H9 (cell line): ENCODE measurements around the gene KATNB1. TPM values are rescaled to one million over a fixed set of nuclear protein-coding genes. Genes with fewer than 3 reads are reported as not detected.

ENCODE experiments used
- DNase-seq: peaks from one replicate; pipeline ENCODE4 v3.0.0-alpha.2; 2017
- H2AFZ ChIP-seq: one replicate; pipeline ENCODE4 v1.6.1; 2013; ENCODE audit warnings: mild to moderate bottlenecking, low read length, control low read depth, moderate library complexity
- H2AK5ac ChIP-seq: 2 replicates; pipeline ENCODE4 v1.6.1; 2013; ENCODE audit warnings: low read length, control low read depth, mixed read lengths; ENCODE audit not compliant: insufficient read length
- H2BK120ac ChIP-seq: one replicate; pipeline ENCODE4 v1.6.1; 2013; ENCODE audit warnings: low read depth, mild to moderate bottlenecking, low read length, control low read depth, inconsistent platforms; ENCODE audit not compliant: poor library complexity, severe bottlenecking
- H2BK12ac ChIP-seq: 2 replicates; pipeline ENCODE4 v1.6.1; 2013; ENCODE audit warnings: low read length, control low read depth, mixed read lengths, low read depth; ENCODE audit not compliant: insufficient read length
- H2BK15ac ChIP-seq: 2 replicates; pipeline ENCODE4 v1.6.1; 2013; ENCODE audit warnings: low read depth, low read length, control low read depth
- H2BK20ac ChIP-seq: one replicate; pipeline ENCODE4 v1.6.1; 2013; ENCODE audit warnings: low read depth, mild to moderate bottlenecking, low read length, control low read depth, inconsistent platforms; ENCODE audit not compliant: poor library complexity, severe bottlenecking
- H2BK5ac ChIP-seq: 2 replicates; pipeline ENCODE4 v1.6.1; 2013; ENCODE audit warnings: low read length, control low read depth, mixed read lengths; ENCODE audit not compliant: insufficient read length
- H3K14ac ChIP-seq: 2 replicates; pipeline ENCODE4 v1.6.1; 2013; ENCODE audit warnings: low read length, control low read depth; ENCODE audit not compliant: insufficient read depth
- H3K18ac ChIP-seq: 2 replicates; pipeline ENCODE4 v1.6.1; 2013; ENCODE audit warnings: low read depth, mild to moderate bottlenecking, mixed read lengths, low read length, control low read depth; ENCODE audit not compliant: insufficient read length
- H3K23ac ChIP-seq: 2 replicates; pipeline ENCODE4 v1.6.1; 2013; ENCODE audit warnings: low read length, control low read depth, mixed read lengths, low read depth; ENCODE audit not compliant: insufficient read length
- H3K23me2 ChIP-seq: 2 replicates; pipeline ENCODE4 v1.6.1; 2013; ENCODE audit warnings: low read depth, mild to moderate bottlenecking, mixed read lengths, low read length, control low read depth; ENCODE audit not compliant: insufficient read length, poor library complexity, severe bottlenecking
- H3K27ac ChIP-seq: 2 replicates; pipeline ENCODE4 v1.5.1; 2013; ENCODE audit warnings: low read length, control low read depth, mixed read lengths, low read depth; ENCODE audit not compliant: insufficient read length
- H3K27me3 ChIP-seq: 2 replicates; pipeline ENCODE4 v1.6.1; 2013; ENCODE audit warnings: low read length, control low read depth, inconsistent platforms; ENCODE audit not compliant: insufficient read depth
- H3K4ac ChIP-seq: 2 replicates; pipeline ENCODE4 v1.6.1; 2013; ENCODE audit warnings: low read depth, mild to moderate bottlenecking, control low read depth, inconsistent platforms, low read length, moderate library complexity
- H3K4me1 ChIP-seq: 2 replicates; pipeline ENCODE4 v1.6.1; 2013; ENCODE audit warnings: low read length, control low read depth, inconsistent platforms; ENCODE audit not compliant: insufficient read depth
- H3K4me2 ChIP-seq: 2 replicates; pipeline ENCODE4 v1.6.1; 2013; ENCODE audit warnings: low read length, control low read depth, mixed read lengths; ENCODE audit not compliant: insufficient read length, insufficient read depth
- H3K56ac ChIP-seq: 2 replicates; pipeline ENCODE4 v1.6.1; 2013; ENCODE audit warnings: low read depth, mild to moderate bottlenecking, mixed read lengths, low read length, control low read depth; ENCODE audit not compliant: insufficient read length
- H3K79me1 ChIP-seq: 2 replicates; pipeline ENCODE4 v1.6.1; 2013; ENCODE audit warnings: low read depth, mild to moderate bottlenecking, moderate library complexity, low read length, control low read depth, inconsistent platforms; ENCODE audit not compliant: insufficient read depth, poor library complexity, severe bottlenecking
- H3K79me2 ChIP-seq: 2 replicates; pipeline ENCODE4 v1.6.1; 2013; ENCODE audit warnings: low read length, control low read depth, inconsistent platforms; ENCODE audit not compliant: insufficient read depth
- H3K9ac ChIP-seq: 2 replicates; pipeline ENCODE4 v1.6.1; 2013; ENCODE audit warnings: low read length, control low read depth, mixed read lengths; ENCODE audit not compliant: insufficient read length; ENCODE audit errors: extremely low read depth
- H3K9me3 ChIP-seq: one replicate; pipeline ENCODE4 v1.6.1; 2013; ENCODE audit warnings: low read depth, low read length, inconsistent platforms; ENCODE audit not compliant: control insufficient read depth
- H3T11ph ChIP-seq: one replicate; pipeline ENCODE4 v1.6.1; 2013; ENCODE audit warnings: mild to moderate bottlenecking, low read length, control low read depth, inconsistent platforms
- H4K20me1 ChIP-seq: one replicate; pipeline ENCODE4 v1.6.1; 2013; ENCODE audit not compliant: control insufficient read depth, insufficient read length, insufficient read depth
- H4K5ac ChIP-seq: 2 replicates; pipeline ENCODE4 v1.6.1; 2013; ENCODE audit warnings: low read depth, mild to moderate bottlenecking, mixed read lengths, low read length, control low read depth; ENCODE audit not compliant: insufficient read length
- H4K8ac ChIP-seq: replicated peaks from 2 replicates; pipeline ENCODE4 v1.6.1; 2013; ENCODE audit warnings: low read length, control low read depth, mixed read lengths, low read depth; ENCODE audit not compliant: insufficient read length
- H4K91ac ChIP-seq: 2 replicates; pipeline ENCODE4 v1.6.1; 2013; ENCODE audit warnings: low read depth, mild to moderate bottlenecking, moderate library complexity, mixed read lengths, low read length, control low read depth; ENCODE audit not compliant: insufficient read length
- H3K27ac Mint-ChIP-seq, 3 experiments: 2 replicates in 2 of 3; 3 replicates in 1 of 3; pipeline ENCODE4 v1.8.0; 2020 to 2021; ENCODE audit warnings: mixed read lengths in 3 of 3, mild to moderate bottlenecking in 1 of 3, moderate library complexity in 1 of 3
- H3K27me3 Mint-ChIP-seq: 2 replicates; pipeline ENCODE4 v1.8.0; 2021; ENCODE audit warnings: low read depth, mild to moderate bottlenecking, moderate library complexity, mixed read lengths
- H3K36me3 Mint-ChIP-seq, 3 experiments: 2 replicates in 2 of 3; 3 replicates in 1 of 3; pipeline ENCODE4 v1.8.0; 2020 to 2021; ENCODE audit warnings: low read depth in 3 of 3, mixed read lengths in 3 of 3; ENCODE audit not compliant: insufficient read depth in 1 of 3
- H3K4me1 Mint-ChIP-seq, 2 experiments: 2 replicates each; pipeline ENCODE4 v1.8.0; 2020; ENCODE audit warnings: mixed read lengths in 2 of 2
- H3K4me3 Mint-ChIP-seq, 2 experiments: 2 replicates in 1 of 2; 3 replicates in 1 of 2; pipeline ENCODE4 v1.8.0; 2020 to 2021; ENCODE audit warnings: mild to moderate bottlenecking in 2 of 2, mixed read lengths in 2 of 2, moderate library complexity in 1 of 2
- H3K9me3 Mint-ChIP-seq, 2 experiments: 2 replicates in 1 of 2; 3 replicates in 1 of 2; pipeline ENCODE4 v1.8.0; 2020; ENCODE audit warnings: mild to moderate bottlenecking in 2 of 2, mixed read lengths in 2 of 2, moderate library complexity in 1 of 2
- CTCF ChIP-seq: fragments of 200-600 bp; sonication (generic); conservative IDR thresholded peaks from 3 replicates; pipeline ENCODE4 v1.8.0; 2021; ENCODE audit warnings: antibody characterized with exemption, mild to moderate bottlenecking
- WGBS: extraction: QIAGEN DNeasy Blood & Tissue Kit; methylation state at CpG from one replicate; pipeline ENCODE4 v1.1.7; 2013; ENCODE audit warnings: missing lambda C conversion rate, low lambda C conversion rate, mixed read lengths; ENCODE audit not compliant: insufficient read length; ENCODE audit errors: extremely low coverage; 5-methylcytosine and 5-hydroxymethylcytosine counted together
- total RNA-seq: library from RNA; stranded (reverse); gene quantifications from 2 replicates; pipeline ENCODE4 v1.2.1, GENCODE V29; 2021

Gene KATNB1
- total RNA-seq, 1 experiment from 2014 or later, result 29.9 TPM

GRCh38 chr16:57749101-57749692 is 13.6 kb downstream of the KATNB1 start:
- Histone ChIP-seq H3K9ac (no peak overlapping the region), H3K14ac (no peak overlapping the region), H2BK120ac (no peak overlapping the region), H2AFZ (no peak overlapping the region), H3K23me2 (no peaks in the 10 kb centered on the region), H3K27ac (no peak overlapping the region), H4K8ac (no peak overlapping the region), H2BK12ac (no peak overlapping the region), H3K4ac (no peak overlapping the region), H3T11ph (no peak overlapping the region), H3K23ac (no peak overlapping the region), H3K79me1 (no peaks in the 10 kb centered on the region), H3K56ac (no peak overlapping the region), H3K27me3 (no peaks in the 10 kb centered on the region), H3K4me1 (no peaks in the 10 kb centered on the region), H2BK15ac (no peak overlapping the region), H3K18ac (no peak overlapping the region), H3K79me2 (no peaks in the 10 kb centered on the region), H4K20me1 (no peaks in the 10 kb centered on the region), H4K91ac (no peak overlapping the region), H4K5ac (no peak overlapping the region), H2BK20ac (no peak overlapping the region), H3K4me2 (no peak overlapping the region), H2AK5ac (no peak overlapping the region), H3K9me3 (no peaks in the 10 kb centered on the region), H2BK5ac (no peak overlapping the region)
- Mint-ChIP-seq H3K36me3 (peaks cover 3 to 15% (median 11%) of the 10 kb centered on the region in 3 experiments; a peak in 4 of 7 replicates), H3K27me3 (no peaks in the 10 kb centered on the region; the same call in 1 of the 2 replicates), H3K9me3 (no peaks in the 10 kb centered on the region), H3K4me1 (no peaks in the 10 kb centered on the region), H3K4me3 (no peak overlapping the region), H3K27ac (no peak overlapping the region)
- no peak for DNase-seq
- no peak for TF ChIP-seq CTCF
- no CpG with 5 or more reads among the region's 3 CpGs for WGBS
